ENCODE measurements around the gene SEC16A.
A peak's percentile ranks its signal among the peaks of the same experiment; 100 is the strongest.

SEC16A gene

DNA sequence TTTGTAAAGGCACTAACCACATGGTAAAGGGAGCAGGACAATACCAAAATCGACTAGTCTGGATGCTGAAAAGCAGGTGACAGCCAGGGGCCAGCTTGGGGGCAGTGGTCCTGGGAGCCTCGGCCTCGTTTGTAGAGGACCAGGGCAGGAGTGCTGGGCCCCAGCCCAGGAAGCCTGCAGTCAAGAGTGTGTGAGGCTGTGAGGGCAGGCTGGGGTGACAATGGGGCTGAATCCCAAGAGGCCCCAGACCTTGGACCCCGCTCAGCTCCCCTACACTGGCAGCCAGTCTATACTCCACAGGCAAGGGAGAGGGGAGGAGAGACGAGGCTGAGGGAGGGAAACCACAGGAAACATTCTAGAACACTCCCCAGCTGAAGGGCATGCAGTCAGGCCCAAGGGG lies 40.6 kb downstream of the SEC16A start:
- DNase-seq (ENCODE audit: extremely low spot score): no peak
- POLR2A ChIA-PET: no interaction called here
- CTCF ChIA-PET: no interaction called here
- no peak for TF ChIP-seq LEF1 (IDR thresholded peaks at IDR 0.05; ENCODE audit: borderline replicate concordance)
- no peak for TF ChIP-seq BHLHE40 (IDR thresholded peaks at IDR 0.05; ENCODE audit: borderline replicate concordance)
- TF ChIP-seq ARNT (IDR thresholded peaks at IDR 0.05): no peak
- TF ChIP-seq, protein P1, sequence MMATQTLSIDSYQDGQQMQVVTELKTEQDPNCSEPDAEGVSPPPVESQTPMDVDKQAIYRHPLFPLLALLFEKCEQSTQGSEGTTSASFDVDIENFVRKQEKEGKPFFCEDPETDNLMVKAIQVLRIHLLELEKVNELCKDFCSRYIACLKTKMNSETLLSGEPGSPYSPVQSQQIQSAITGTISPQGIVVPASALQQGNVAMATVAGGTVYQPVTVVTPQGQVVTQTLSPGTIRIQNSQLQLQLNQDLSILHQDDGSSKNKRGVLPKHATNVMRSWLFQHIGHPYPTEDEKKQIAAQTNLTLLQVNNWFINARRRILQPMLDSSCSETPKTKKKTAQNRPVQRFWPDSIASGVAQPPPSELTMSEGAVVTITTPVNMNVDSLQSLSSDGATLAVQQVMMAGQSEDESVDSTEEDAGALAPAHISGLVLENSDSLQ (IDR thresholded peaks at IDR 0.05): no peak
- no peak for TF ChIP-seq TARDBP (IDR thresholded peaks at IDR 0.05)
- TF ChIP-seq FOXK2 (IDR thresholded peaks at IDR 0.05): no peak
- no peak for TF ChIP-seq HDGF (IDR thresholded peaks at IDR 0.05; ENCODE audit: borderline replicate concordance)
- TF ChIP-seq CTBP1 (IDR thresholded peaks at IDR 0.05; ENCODE audit: borderline replicate concordance): no peak
- no peak for TF ChIP-seq SP1 (IDR thresholded peaks at IDR 0.05)

DNA sequence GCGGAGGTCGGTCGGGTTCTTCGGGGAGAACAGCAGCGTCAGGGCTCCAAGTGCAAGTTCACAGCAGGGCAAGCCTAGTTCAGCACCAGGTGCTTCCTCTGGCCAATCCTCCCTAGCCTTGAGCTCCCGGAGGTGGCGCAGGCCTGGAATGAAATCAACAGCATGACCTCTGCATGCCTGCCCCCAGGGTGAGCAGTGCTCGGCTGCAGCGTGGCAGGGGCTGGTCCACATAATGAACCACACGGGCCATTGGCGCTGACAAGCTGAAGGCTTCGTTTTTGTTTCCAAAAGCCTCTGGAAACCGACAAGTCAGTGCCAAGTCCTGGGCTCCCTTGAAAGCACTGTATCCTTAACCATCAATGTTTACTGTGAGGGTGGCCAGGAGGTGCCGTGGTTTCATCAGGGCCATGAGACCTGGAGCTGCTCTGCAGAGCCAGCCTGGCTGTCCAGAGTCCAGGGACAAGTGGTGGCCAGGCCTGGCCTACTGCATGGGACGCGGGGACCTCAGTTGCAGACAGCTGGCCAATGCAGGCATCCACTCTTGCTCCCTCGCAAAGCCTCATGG lies 41.1 kb downstream of the SEC16A start:
- ChIA-PET POLR2A (no interaction called here), CTCF (no interaction called here)
- DNase-seq (ENCODE audit: extremely low spot score): no peak
- TF ChIP-seq FOXK2 (IDR thresholded peaks at IDR 0.05): no peak
- TF ChIP-seq LEF1 (IDR thresholded peaks at IDR 0.05; ENCODE audit: borderline replicate concordance): no peak
- no peak for TF ChIP-seq FOXM1 (IDR thresholded peaks at IDR 0.05; ENCODE audit: borderline replicate concordance)
- no peak for TF ChIP-seq TARDBP (IDR thresholded peaks at IDR 0.05)
- no peak for TF ChIP-seq L3MBTL2 (conservative IDR thresholded peaks at IDR 0.05)
- TF ChIP-seq SUZ12 (IDR thresholded peaks at IDR 0.05): no peak
- no peak for TF ChIP-seq NFRKB (IDR thresholded peaks at IDR 0.05)
- no peak for TF ChIP-seq FOXA1 (IDR thresholded peaks at IDR 0.05)
- no peak for TF ChIP-seq CTBP1 (IDR thresholded peaks at IDR 0.05; ENCODE audit: borderline replicate concordance)
- no peak for TF ChIP-seq ELF4 (IDR thresholded peaks at IDR 0.05)
- TF ChIP-seq, protein P1 (IDR thresholded peaks at IDR 0.05): no peak
- no peak for TF ChIP-seq ZNF384 (IDR thresholded peaks at IDR 0.05)
- no peak for TF ChIP-seq SP1 (IDR thresholded peaks at IDR 0.05)
- TF ChIP-seq BHLHE40 (IDR thresholded peaks at IDR 0.05; ENCODE audit: borderline replicate concordance): no peak
- no peak for TF ChIP-seq HDGF (IDR thresholded peaks at IDR 0.05; ENCODE audit: borderline replicate concordance)
- TF ChIP-seq ARNT (IDR thresholded peaks at IDR 0.05): no peak

- ChIA-PET CTCF (no interaction called here), POLR2A (no interaction called here)
- no peak for TF ChIP-seq ZNF384 (IDR thresholded peaks at IDR 0.05)
- TF ChIP-seq TARDBP (IDR thresholded peaks at IDR 0.05): no peak
- no peak for TF ChIP-seq FOXM1 (IDR thresholded peaks at IDR 0.05; ENCODE audit: borderline replicate concordance)
- TF ChIP-seq SP1 (IDR thresholded peaks at IDR 0.05): no peak
- TF ChIP-seq NFRKB (IDR thresholded peaks at IDR 0.05): no peak
- TF ChIP-seq BHLHE40 (IDR thresholded peaks at IDR 0.05; ENCODE audit: borderline replicate concordance): no peak
- no peak for TF ChIP-seq ARNT (IDR thresholded peaks at IDR 0.05)
- no peak for TF ChIP-seq FOXK2 (IDR thresholded peaks at IDR 0.05)
- no peak for TF ChIP-seq ELF4 (IDR thresholded peaks at IDR 0.05)
- no peak for TF ChIP-seq SUZ12 (IDR thresholded peaks at IDR 0.05)
- TF ChIP-seq CTBP1 (IDR thresholded peaks at IDR 0.05; ENCODE audit: borderline replicate concordance): no peak
- TF ChIP-seq, protein P1 (IDR thresholded peaks at IDR 0.05): no peak
- DNase-seq (ENCODE audit: extremely low spot score): no peak
These were observed 41.6 kb downstream of the SEC16A start for GRCh38 chr9:136441191-136441680.

DNA sequence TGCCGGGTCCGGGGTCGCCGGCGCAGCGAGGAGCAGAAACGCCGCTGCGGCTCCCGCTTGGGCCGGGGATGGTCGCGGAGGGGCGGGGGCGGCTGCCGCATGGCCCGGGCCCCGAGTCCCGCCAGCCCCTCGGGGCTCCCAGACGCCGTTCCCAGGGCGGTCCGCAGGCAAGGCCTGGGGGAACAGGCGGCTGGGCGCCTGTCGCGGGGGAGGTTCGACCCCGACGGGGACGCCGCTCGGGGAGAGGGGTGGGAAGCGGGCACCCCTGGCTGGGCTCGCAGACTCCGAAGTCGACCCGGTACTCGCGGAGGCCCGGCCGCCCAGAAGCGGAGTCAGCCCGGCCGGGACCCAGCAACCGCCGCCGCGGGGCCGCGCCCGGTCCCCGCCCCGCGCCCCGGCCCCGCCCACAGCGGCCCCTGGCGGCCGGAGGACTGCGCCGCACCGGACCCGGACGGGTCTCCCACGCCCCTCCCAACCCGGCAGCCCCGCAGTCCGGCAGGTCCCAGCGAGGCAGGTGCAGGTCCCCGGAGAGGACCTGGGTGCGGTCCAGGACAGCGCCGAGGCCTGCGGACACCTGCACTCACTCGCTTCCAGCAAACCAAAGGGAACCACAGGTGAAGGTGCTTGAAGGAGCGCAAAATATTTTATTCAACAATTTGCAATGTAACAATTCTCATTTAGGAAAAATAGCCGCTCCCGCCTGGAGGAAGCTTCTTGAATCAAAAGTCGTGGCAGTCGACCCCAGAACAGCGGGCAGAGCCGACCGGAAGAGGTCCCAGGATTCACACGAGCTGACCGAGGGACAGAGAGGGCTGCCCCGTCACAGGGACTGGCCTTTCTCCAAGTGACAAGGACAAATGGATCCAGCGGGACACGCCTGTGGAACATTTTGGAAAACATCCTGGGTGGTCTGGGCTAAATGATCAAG lies 43.1 kb downstream of the SEC16A start, which contains the start of gene INPP5E:
TSS of gene INPP5E (minus strand) at position 365 of the 928 bp plus-strand sequence. CDS start 426 bp downstream, outside the sequence.
- CTCF ChIA-PET: no interaction called here
- DNase-seq (ENCODE audit: extremely low spot score): peak; percentile 95
- no peak for TF ChIP-seq HDGF (IDR thresholded peaks at IDR 0.05; ENCODE audit: borderline replicate concordance)
- no peak for TF ChIP-seq FOXA1 (IDR thresholded peaks at IDR 0.05)
- no peak for TF ChIP-seq BHLHE40 (IDR thresholded peaks at IDR 0.05; ENCODE audit: borderline replicate concordance)
- no peak for TF ChIP-seq FOXM1 (IDR thresholded peaks at IDR 0.05; ENCODE audit: borderline replicate concordance)
- TF ChIP-seq, protein P1 (IDR thresholded peaks at IDR 0.05): no peak
- TF ChIP-seq CTBP1 (IDR thresholded peaks at IDR 0.05; ENCODE audit: borderline replicate concordance): no peak
- TF ChIP-seq SUZ12 (IDR thresholded peaks at IDR 0.05): no peak
- TF ChIP-seq ZNF384 (IDR thresholded peaks at IDR 0.05): no peak
- no peak for TF ChIP-seq LEF1 (IDR thresholded peaks at IDR 0.05; ENCODE audit: borderline replicate concordance)
- no peak for TF ChIP-seq SP1 (IDR thresholded peaks at IDR 0.05)
- no peak for TF ChIP-seq TARDBP (IDR thresholded peaks at IDR 0.05)
- TF ChIP-seq FOXK2 (IDR thresholded peaks at IDR 0.05): no peak
- no peak for TF ChIP-seq NFRKB (IDR thresholded peaks at IDR 0.05)
- no peak for TF ChIP-seq L3MBTL2 (conservative IDR thresholded peaks at IDR 0.05)
- TF ChIP-seq ARNT (IDR thresholded peaks at IDR 0.05): no peak
- no peak for TF ChIP-seq ELF4 (IDR thresholded peaks at IDR 0.05)
- POLR2A ChIA-PET: no interaction called here

Measured in HEK293T (cell line).